ENCODE measurements around the gene IGF2BP2.
"Not testable (repeated sequence)": the region's sequence is repeated elsewhere in the genome, so short reads cannot be mapped to it uniquely, and the experiment has no call there.

The IGF2BP2 gene

DNA sequence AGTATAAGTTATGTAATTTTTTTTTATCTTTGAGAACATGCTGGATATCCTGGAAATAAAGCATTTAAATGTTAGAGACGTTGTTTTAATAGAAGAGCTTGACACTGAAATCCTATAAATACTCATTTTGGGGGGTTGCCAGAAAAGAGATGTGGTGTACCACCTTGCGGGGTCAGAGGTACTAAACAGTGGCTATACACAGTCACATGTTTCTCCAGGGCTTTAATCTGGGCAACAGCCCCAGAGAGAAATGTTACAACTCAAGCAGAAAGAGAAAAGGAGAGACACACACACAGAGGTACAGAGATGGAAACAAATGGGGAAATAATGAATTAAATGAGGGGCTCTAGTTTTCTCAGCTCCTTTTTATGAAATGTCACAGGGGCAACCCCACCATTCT is 124.9 kb downstream of the IGF2BP2 start:
- intact Hi-C loops (cut with DNase I) = no loop called here
- no peak for DNase-seq

DNA sequence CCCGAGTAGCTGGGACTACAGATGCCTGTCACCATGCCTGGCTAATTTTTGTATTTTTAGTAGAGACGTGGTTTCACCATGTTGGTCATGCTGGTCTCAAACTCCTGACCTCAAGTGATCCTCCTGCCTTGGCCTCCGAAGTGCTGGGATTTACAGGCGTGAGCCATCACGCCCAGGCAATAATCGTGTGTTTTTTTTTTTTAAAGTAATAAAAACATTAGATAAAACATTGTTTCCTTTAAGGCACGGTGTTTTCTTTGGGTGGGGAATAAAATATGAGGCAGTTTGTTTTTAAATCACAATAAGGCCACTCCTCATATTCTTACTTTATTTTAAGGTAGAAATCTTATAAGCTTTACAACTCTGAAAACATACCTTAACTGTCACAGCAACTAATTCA is 127.6 kb downstream of the IGF2BP2 start:
- intact Hi-C loops (cut with DNase I); DNase-seq: not testable (repeated sequence)

DNA sequence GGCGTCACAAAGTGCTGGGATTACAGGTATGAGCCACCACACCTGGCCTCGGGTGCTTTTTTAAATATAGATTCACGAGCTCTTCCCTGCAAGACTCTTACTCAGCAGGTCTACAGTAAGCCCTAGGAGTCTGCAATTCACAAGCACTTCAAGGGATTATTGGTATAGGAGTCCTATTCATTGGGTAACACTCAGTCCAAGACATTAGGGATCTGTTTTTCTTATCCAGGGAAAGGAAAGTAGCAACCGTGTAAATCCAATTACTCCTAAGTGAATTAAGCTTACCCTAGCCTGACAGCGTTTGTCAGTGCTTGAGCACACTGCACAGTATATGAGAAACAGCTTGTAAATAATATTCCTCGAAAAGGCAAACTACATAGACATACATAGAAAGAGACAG is 128.8 kb downstream of the IGF2BP2 start:
- DNase-seq = no peak
- intact Hi-C loops (cut with DNase I) = no loop called here

DNA sequence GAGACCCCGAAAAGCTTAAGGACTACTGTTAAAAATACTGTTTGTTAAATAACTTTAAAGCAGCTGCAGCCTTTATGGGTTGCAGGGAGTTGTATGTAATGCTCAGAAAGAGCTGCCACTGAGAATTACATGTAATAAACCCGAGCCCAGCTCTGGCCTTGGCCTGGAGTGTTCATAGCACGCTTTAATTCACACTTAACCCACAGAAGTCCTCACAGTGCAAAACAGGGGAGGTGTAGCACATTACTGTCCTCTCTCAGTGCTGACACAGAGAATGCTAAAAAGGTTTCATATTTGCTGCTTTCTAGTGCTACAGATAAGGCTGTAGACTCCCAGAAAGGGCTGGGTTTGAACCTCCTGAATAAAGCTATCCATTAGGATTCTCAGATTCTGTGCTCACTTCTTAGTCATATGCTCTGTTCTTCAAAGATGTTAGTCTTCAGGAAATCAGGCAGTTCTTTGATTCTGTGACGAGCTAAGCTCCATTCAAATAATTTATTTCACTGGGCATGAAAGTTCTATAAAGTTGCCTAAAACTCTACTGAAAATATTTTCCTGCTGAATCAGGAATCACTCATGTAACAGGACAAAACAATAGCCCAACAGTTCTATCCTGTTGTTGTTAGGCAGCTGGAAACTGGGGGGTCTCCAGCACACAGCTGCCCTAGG is 130.7 kb downstream of the IGF2BP2 start:
- intact Hi-C loops (cut with DNase I) = no loop called here
- DNase-seq = no peak

DNA sequence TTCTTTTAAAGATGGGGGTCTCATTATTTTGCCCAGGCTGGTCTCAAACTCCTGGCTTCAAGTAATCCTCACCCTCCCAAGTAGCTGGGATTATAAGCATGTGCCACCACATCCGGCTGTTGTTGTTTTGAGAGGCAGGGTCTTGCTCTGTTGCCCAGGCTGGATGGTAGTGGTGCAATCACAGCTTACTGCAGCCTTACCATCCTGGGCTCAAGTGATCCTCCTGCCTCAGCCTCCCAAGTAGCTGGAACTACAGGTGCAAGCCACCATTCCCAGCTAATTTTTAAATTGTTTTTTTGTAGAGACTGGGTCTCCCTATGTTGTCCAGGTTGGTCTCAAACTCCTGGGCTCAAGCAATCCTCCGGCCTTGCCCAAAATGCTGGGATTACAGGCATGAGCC is 133.2 kb downstream of the IGF2BP2 start:
- no peak for DNase-seq
- intact Hi-C loops (cut with DNase I) = no loop called here

DNA sequence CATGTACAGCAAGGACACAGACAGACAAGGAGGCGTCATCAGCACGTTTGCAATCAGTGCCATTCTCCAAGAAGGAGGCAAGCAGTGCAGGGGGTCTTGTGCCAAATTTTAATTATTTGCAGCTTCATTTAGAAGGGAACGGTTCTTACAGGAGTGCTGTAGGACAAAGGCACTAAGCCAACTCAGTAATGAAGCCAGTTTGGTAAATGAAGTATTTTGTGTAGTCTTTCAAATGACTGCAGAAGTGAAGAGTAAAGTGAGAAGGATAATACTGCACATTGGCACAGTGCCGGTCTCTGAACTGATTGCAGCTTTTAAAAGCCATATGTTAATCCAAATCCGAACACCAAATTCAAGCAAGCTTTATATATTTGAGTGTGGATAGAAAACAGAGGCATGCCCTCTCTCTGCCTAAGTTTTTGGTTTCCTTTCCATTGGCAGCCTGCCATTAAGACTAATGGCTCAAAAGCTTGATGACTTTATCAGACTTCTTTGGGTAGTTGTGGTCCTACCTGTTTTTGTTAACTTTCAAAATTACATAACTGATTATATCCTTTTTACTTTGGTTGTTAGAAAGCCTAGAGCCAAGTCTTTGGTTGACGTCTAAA is 137.5 kb downstream of the IGF2BP2 start:
- intact Hi-C loops (cut with DNase I) = no loop called here
- DNase-seq = no peak

DNA sequence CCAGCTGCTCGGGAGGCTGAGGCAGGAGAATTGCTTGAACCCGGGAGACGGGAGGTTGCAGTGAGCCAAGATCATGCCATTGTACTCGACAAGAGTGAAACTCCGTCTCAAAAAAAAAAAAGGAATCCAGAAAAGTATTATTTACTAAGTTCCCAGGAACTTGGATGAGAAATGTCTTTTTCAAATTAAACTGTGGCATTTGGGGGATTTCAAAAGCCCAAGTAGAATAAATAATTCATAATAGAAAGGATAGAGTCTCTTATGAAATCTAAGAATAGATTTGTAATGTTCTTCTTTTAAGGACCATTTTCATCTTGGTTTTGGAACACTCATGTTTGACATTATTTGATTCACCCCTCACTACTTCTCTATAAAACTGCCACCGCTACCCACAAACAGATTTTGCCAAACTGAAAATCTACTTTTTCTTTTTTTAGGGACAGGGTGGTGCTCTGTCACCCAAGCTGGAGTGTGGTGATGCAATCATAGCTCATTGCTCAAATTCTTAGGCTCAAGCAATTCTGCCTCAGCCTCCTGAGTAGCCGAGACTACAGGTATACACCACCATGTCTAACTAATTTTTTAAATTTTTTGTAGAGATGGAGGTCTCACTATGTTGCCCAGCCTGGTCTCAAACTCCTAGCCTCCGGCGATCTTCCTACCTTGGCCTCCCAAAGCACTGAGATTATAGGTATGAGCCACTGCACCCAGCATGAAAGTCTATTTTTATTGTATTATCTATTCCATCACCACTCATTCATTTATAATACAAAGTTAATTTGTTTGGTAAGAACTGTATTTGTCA is 139.4 kb downstream of the IGF2BP2 start:
- intact Hi-C loops (cut with DNase I) = no loop called here
- no peak for DNase-seq

DNA sequence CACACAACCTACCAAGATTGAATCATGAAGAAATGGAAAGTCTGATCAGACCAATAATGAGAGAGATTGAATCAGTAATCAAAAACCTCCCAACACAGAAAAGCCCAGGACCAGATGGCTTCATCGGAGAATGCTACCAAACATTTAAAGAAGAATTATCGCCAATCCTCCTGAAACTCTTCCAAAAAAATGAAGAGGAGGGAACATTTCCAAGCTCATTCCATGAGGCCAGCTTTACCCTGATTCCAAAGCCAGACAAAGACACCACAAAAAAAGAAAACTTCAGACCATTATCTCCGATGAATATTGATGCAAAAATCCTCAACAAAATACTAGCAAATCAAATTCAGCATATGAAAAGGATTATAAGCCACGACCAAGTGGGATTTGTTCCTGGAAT is 144.6 kb downstream of the IGF2BP2 start:
- intact Hi-C loops (cut with DNase I) = no loop called here
- no peak for DNase-seq

DNA sequence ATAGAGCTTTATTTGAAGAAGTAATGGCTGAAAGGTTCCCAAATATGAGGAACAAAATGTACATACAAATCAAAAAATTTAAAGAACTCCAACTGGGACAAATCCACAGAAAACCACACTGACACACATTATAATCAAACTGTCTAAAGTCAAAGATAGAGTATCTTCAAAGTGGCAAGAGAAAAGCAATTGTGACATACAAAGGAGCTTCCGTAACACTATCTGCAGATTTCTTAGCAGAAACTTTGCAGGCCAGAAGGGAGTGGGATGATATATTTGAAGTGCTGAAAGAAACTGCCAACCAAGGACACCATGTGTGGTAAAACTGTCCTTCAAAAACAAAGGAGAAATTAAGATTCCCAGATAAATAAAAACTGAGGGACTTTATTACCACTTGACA is 146.8 kb downstream of the IGF2BP2 start:
- DNase-seq = no peak
- intact Hi-C loops (cut with DNase I) = no loop called here

DNA sequence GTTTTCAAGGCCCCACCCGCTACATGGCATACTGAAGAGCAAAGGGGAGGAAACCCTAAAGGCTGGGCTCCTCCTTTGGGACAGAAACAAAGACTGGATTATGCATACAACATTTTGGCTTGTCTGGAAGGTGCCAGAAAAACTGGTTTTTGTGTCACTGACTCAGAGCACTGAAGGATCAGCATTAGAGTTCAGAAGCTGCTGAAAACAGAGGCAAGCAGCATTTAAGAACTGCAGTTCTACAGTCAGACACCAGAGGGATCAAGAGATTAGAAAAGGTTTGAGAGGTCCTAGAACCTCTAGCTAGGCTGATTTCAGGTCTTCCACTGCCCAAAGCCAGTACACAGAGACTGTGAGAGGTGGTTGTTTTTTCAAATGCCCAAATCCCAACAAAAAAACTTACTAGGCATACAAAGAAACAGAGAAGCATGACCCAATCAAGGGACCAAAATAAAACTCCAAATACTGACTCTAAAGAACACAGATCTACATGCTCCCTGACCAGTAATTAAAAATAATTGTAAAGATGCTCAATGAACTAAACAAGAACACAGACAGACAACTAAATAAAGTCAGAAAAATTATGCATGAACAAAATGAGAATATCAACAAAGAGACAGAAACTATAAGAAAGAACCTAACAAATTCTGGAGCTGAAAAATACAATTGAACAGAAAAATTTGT is 147.6 kb downstream of the IGF2BP2 start:
- peak in 2 of 42 donors; percentile 11 to 28 for DNase-seq
- intact Hi-C loops (cut with DNase I) = no loop called here

DNA sequence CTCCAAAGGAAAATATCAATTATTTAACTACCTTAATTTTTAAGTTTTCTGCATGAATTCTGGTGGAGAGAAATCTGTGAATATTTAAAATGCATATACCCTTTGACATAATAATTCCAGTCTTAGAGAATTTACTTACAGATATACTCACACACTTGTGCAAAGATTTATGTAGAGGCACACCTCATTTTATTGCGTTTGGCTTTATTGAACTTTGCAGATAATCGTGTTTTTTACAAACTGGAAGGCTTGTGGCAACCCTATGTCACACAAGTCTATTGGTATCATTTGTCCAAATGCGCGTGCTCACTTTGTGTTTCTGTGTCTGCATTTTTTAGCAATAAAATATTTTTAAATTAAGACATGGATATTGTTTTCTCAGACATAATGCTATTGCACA is 157.3 kb downstream of the IGF2BP2 start:
- DNase-seq = no peak
- intact Hi-C loops (cut with DNase I) = no loop called here

DNA sequence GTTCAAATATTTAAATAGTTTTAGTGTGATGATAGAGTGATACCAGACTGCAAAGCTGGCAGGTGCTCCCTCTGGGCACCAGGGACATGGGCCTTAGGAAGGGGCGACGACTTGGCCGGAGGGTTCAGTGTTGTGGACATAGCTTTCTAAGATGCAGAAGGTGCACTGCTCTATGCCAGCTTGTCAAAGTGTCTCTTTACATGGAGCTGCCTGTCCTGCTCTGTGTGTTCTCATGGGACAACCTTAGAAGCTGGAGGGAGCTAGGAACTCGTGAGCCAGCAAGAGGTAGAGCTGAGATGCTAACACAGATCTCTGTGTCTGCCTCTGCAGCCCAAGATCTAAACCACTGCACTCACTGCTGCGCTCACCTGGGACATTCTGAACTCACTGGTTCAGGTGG is 160.9 kb downstream of the IGF2BP2 start:
- intact Hi-C loops (cut with DNase I) = loop anchor here (5.0 kb wide), 1 partner anchor 103 kb away; no protein-coding TSS in a partner anchor
- no peak for DNase-seq

DNA sequence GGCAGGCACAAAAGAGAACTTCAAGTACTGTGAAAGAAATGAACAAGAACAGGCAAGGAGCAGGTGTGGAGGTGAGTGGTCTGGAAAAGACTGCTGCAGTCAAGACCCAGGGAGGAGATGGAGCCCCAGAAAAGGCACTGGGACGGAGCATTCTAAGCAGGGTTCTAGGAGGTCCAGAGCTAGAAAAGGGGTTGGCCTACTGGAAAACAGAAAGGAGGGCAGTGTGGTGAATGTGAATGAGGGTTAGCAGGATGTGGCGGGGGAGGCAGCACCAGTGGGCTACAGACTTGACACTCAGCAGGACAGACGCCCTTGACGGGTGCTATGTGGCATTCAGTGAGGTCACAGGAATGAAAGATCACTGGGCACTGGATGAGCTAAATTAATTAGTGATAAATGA is 163.1 kb downstream of the IGF2BP2 start:
- no peak for DNase-seq
- intact Hi-C loops (cut with DNase I) = loop anchor here (5.0 kb wide), 1 partner anchor 106 kb away; no protein-coding TSS in a partner anchor

DNA sequence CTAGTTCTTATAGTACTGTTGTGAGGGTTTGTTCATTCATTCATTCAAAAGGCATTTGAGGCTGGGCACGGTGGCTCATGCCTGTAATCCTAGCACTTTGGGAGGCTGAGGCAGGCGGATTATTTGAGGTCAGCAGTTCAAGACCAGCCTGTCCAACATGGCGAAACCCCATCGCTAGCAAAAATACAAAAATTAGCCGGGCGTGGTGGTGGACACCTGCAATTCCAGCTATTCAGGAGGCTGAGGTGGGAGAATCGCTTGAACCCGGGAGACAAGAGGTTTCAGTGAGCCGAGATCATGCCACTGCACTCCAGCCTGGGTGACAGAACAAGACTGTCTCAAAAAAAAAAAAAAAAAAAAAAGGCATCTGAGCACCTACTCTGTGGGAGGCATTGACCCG is 163.5 kb downstream of the IGF2BP2 start:
- intact Hi-C loops (cut with DNase I) = loop anchor here (5.0 kb wide), 1 partner anchor 106 kb away; no protein-coding TSS in a partner anchor
- not testable (repeated sequence) for DNase-seq

DNA sequence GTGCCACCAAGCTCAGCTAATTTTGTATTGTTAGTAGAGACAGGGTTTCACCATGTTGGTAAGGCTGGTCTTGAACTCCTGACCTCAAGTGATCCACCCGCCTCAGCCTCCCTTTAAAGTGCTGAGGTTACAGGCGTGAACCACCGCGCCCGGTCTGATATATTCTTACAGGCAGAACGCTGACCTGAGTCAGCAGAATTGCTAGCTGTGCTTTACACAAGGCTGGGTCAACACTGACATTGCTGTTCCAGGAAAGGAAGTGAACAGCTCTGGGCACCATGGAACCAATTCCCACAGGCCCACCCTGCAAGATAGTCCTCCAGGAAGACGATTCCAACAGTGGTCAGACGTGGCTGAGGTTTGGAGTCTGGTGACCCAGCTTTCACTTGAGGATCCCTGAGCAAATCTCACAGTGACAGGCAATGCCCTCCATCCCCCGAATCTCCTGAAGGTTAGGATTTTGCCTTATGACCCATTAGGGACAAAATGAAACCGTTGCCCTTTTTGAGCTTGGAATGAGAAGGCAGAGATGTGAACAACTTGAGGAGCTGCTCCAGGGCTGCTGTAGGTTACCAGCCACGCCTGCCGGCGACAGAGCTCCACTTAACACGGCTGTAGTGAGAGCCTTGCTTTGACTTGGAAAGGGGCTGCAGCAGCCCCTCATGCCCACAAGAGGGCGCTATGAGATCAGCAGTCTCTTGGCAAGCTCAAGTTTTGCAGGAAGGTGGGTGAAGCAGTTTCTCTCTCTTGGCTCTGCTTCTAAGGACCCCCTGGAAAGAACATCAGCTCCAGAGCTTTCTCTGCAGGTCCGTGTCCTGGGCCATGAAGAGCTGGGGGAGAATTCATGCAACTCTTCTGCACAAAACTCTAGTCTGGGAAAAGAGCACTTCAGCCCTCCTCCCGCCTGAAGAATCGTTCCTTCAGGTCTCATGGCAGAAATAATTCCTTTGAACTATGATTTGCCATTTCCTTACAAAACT is 164.6 kb downstream of the IGF2BP2 start:
- intact Hi-C loops (cut with DNase I) = loop anchor here (5.0 kb wide), 1 partner anchor 107 kb away; no protein-coding TSS in a partner anchor
- DNase-seq = peak; percentile 65 to 91 (median 83)

DNA sequence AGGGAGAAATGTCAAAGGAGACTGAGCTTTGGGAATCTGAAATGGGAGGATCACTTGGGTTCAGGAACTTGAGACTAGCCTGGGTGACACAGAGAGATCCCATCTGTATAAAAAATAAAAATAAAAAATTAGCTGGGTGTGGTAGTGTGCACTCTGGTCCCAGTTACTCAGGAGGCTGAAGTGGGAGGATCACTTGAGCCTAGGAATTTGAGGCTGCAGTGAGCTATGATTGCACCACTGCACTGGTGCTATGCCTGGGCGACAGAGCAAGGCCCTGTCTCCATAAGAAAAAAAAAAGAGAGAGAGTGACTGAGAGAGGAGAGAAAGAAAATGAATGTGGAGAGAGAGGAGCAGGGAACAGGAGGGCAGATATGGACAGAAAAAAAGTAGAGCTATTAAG is 165.9 kb downstream of the IGF2BP2 start:
- no peak for DNase-seq
- intact Hi-C loops (cut with DNase I) = no loop called here

DNA sequence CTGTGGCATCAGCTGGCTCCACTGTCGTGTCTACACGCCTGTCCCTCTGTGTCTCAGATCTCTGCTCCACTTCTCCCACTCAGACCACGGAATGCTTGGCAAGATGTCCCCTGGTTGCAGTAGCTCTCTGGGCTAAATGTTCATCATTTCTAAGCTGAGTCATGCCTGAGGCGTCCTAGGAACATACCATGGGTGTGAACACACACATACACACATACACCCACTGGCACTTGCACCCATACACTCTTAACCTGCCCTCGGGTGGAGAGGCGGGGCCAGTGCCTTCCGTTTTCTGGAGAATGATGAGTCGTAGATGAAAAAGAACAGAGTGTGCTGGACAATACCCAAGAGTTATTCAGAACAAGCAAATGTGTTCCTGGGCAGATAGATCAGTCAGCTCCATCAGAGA is 166.3 kb downstream of the IGF2BP2 start:
- intact Hi-C loops (cut with DNase I) = no loop called here

DNA sequence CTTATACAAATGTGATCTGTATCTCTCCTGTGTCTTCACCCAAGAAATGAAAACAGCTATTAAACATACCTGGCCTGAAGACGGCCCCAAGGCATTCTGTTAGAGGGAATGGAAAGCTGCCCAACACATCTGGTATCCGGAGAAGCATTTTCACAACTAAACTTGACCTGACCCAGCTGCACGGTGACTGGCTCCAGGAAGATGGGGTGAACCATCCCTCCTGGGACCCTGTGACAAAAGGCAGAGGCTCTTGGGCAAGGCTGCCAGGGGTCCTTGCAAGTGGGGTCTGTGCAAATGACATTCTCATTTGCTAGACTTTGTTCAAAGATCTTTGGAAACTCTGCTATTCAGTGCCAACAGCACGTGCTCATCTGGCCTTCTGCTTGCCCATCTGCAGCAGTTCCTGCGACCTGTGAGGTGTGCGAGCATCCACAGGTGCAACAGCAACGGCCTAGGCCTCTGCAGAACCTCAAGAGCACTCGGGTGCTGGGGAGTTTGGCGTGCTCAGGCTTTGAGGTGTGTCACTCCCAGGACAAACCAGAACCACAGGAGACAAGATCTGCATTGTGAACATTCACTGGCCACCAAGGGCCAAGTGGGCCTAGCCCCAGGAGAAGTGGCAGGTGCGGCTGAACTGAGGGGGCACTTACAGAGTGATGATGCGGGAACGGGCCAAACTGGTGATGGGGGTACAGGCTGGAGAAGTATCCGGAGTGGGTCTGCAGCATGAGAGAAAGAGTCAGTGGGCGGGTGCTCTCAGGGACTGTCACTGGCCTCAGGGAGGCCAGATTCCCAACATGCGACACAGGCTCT is 166.9 kb downstream of the IGF2BP2 start:
- intact Hi-C loops (cut with DNase I) = no loop called here
- DNase-seq = no peak

More for the DNA sequence above, 166.3 kb downstream of the IGF2BP2 start:
- no peak for DNase-seq

All from head of caudate nucleus (tissue), 42 donors.